ENCODE results near the gene AMH.

- TF ChIP-seq STAT6 (CRISPR knock-in tag; conservative IDR thresholded peaks at IDR 0.05; ENCODE audit: low read depth) = no peak
- no peak for TF ChIP-seq MXD4 (CRISPR knock-in tag; IDR thresholded peaks at IDR 0.05; ENCODE audit: borderline replicate concordance)
- no peak for TF ChIP-seq USF2 (CRISPR knock-in tag; IDR thresholded peaks at IDR 0.05)
- TF ChIP-seq NFE2L1 (CRISPR knock-in tag; IDR thresholded peaks at IDR 0.05) = no peak
- no peak for TF ChIP-seq CTCF (IDR thresholded peaks at IDR 0.05)
- TF ChIP-seq TEAD4 (CRISPR knock-in tag; IDR thresholded peaks at IDR 0.05) = no peak
- no peak for TF ChIP-seq E2F5 (CRISPR knock-in tag; IDR thresholded peaks at IDR 0.05)
- TF ChIP-seq CREB1 (CRISPR knock-in tag; IDR thresholded peaks at IDR 0.05) = no peak
- no peak for TF ChIP-seq FOXP1 (CRISPR knock-in tag; IDR thresholded peaks at IDR 0.05; ENCODE audit: borderline replicate concordance)
Observed at GRCh38 chr19:2202366-2202765, 46.8 kb upstream of the AMH start.

Data from WTC11 (cell line).